HCT116 (cell line): ENCODE measurements around the gene SMC6. TPM values are rescaled to one million over a fixed set of nuclear protein-coding genes. Genes with fewer than 3 reads are reported as not detected.

Source experiments
- ATAC-seq: fragments of 200-7000 bp; cut with Tn5 transposase; 2 replicates; pipeline ENCODE4 v1.9.1; 2020; ENCODE audit warnings: mild to moderate bottlenecking, moderate library complexity
- BruUV-seq: library from RNA; stranded (reverse); fragments of 400-500 nt; replicated peaks from 2 replicates; lab custom pipeline; 2021; lab: Mats Ljungman, UMichigan
- CTCF ChIA-PET: fragments of 300-600 bp; sonication (Branson Sonifier 250); formaldehyde crosslinking; loops from one replicate; lab custom pipeline; 2021; ENCODE audit warnings: antibody characterized with exemption; lab: Charles Lee
- POLR2A ChIA-PET: fragments of 300-600, 350-600 bp; sonication (Branson Sonifier 250); formaldehyde crosslinking; loops from one replicate; lab custom pipeline; 2021; ENCODE audit warnings: antibody characterized with exemption; lab: Charles Lee
- RAD21 ChIA-PET, 2 experiments: fragments of 300-600 bp; sonication (Branson Sonifier 250); formaldehyde crosslinking; loops; one replicate each; lab custom pipeline; 2023; ENCODE audit warnings: low total read pairs in 2 of 2; ENCODE audit not compliant: uncharacterized antibody in 2 of 2, unreplicated experiment in 2 of 2, low non-redundant PET in 1 of 2; lab: Charles Lee
- DNase-seq: peaks from one replicate; pipeline ENCODE4 v3.0.0-alpha.2; 2010; ENCODE audit warnings: low read depth, low spot score
- H2AFZ ChIP-seq: fragments of 200-600 bp; shearing (Covaris generic), sonication (generic); 2 replicates; pipeline ENCODE4 v1.6.1; 2017; ENCODE audit warnings: low read depth, mixed run types, mixed read lengths, antibody characterized with exemption, low read length; ENCODE audit not compliant: poor library complexity, severe bottlenecking
- H3K27ac ChIP-seq: 2 replicates; pipeline ENCODE4 v1.5.1; 2012; ENCODE audit warnings: low read depth, low read length
- H3K27me3 ChIP-seq: fragments of 200-600 bp; sonication (generic); 2 replicates; pipeline ENCODE4 v1.6.1; 2016; ENCODE audit warnings: mixed run types, low read length, mixed read lengths; ENCODE audit not compliant: insufficient read depth
- H3K36me3 ChIP-seq, 2 experiments: fragments of 200-500 bp in 1 of 2; fragments of 200-600 bp in 1 of 2; sonication (Bioruptor generic) in 1 of 2; sonication (generic) in 1 of 2; 2 replicates each; pipeline versions ENCODE4 v1.5.1 to v1.6.1; 2014 to 2016; ENCODE audit warnings: low read length in 2 of 2, inconsistent platforms in 1 of 2, mixed read lengths in 1 of 2, mixed run types in 1 of 2; ENCODE audit not compliant: insufficient read depth in 2 of 2, control insufficient read depth in 1 of 2
- H3K4me1 ChIP-seq, 2 experiments: fragments of 200-600 bp in 1 of 2; sonication (generic) in 1 of 2; 2 replicates each; pipeline versions ENCODE4 v1.5.1 to v1.6.1; 2012 to 2017; ENCODE audit warnings: low read length in 2 of 2, inconsistent platforms in 1 of 2, mild to moderate bottlenecking in 1 of 2, mixed read lengths in 1 of 2, mixed run types in 1 of 2, moderate library complexity in 1 of 2; ENCODE audit not compliant: insufficient read depth in 2 of 2, control insufficient read depth in 1 of 2
- H3K4me2 ChIP-seq: fragments of 200-600 bp; sonication (generic); 2 replicates; pipeline ENCODE4 v1.6.1; 2017; ENCODE audit warnings: mixed run types, low read length, mixed read lengths
- H3K4me3 ChIP-seq, 2 experiments: fragments of 200-600 bp in 1 of 2; sonication (generic) in 1 of 2; replicated peaks in 1 of 2; 2 replicates each; pipeline ENCODE4 v1.5.1; 2011 to 2016; ENCODE audit warnings: low read length in 2 of 2, control low read depth in 1 of 2, low read depth in 1 of 2, mild to moderate bottlenecking in 1 of 2, mixed read lengths in 1 of 2, mixed run types in 1 of 2
- H3K79me2 ChIP-seq: fragments of 200-600 bp; sonication (generic); 2 replicates; pipeline ENCODE4 v1.6.1; 2017; ENCODE audit warnings: mild to moderate bottlenecking, mixed run types, low read length, moderate library complexity, mixed read lengths; ENCODE audit not compliant: insufficient read depth
- H3K9ac ChIP-seq: fragments of 200-600 bp; sonication (generic); 2 replicates; pipeline ENCODE4 v1.6.1; 2016; ENCODE audit warnings: low read length, mixed read lengths
- H3K9me2 ChIP-seq: fragments of 200-600 bp; sonication (generic), shearing (Covaris generic); 2 replicates; pipeline ENCODE4 v1.6.1; 2017; ENCODE audit warnings: mixed run types, mild to moderate bottlenecking, moderate library complexity; ENCODE audit not compliant: insufficient read depth
- H3K9me3 ChIP-seq, 2 experiments: fragments of 200-500 bp in 1 of 2; fragments of 200-600 bp in 1 of 2; sonication (Bioruptor generic) in 1 of 2; sonication (generic) in 1 of 2; 2 replicates each; pipeline ENCODE4 v1.6.1; 2014 to 2017; ENCODE audit warnings: low read length in 2 of 2, mixed read lengths in 2 of 2, inconsistent platforms in 1 of 2, low read depth in 1 of 2, mild to moderate bottlenecking in 1 of 2, mixed run types in 1 of 2, moderate library complexity in 1 of 2; ENCODE audit not compliant: control insufficient read depth in 1 of 2, insufficient read depth in 1 of 2
- H4K20me1 ChIP-seq: fragments of 200-600 bp; sonication (generic), shearing (Covaris generic); 2 replicates; pipeline ENCODE4 v1.6.1; 2017; ENCODE audit warnings: mixed run types, mild to moderate bottlenecking, moderate library complexity; ENCODE audit not compliant: insufficient read depth
- CBX3 ChIP-seq: IDR thresholded peaks from 2 replicates; pipeline ENCODE4 v1.6.1; 2012; ENCODE audit warnings: low read depth
- EZH2 ChIP-seq: fragments of 200-600 bp; sonication (generic); IDR thresholded peaks from 2 replicates; pipeline ENCODE4 v1.6.1; 2017; ENCODE audit warnings: antibody characterized with exemption, mixed run types
- FOSL1 ChIP-seq: IDR thresholded peaks from 2 replicates; pipeline ENCODE4 v1.6.1; 2012; ENCODE audit warnings: low read depth
- POLR2A ChIP-seq: IDR thresholded peaks from 2 replicates; pipeline ENCODE4 v1.7.0; 2011; ENCODE audit warnings: borderline replicate concordance; ENCODE audit not compliant: insufficient read depth, insufficient read length; ENCODE audit errors: extremely low read depth
- SRF ChIP-seq: IDR thresholded peaks from 2 replicates; pipeline ENCODE4 v1.6.1; 2012; ENCODE audit warnings: low read depth
- YY1 ChIP-seq: IDR thresholded peaks from 2 replicates; pipeline ENCODE4 v1.6.1; 2011; ENCODE audit warnings: low read length, low read depth, moderate library complexity, mild to moderate bottlenecking; ENCODE audit not compliant: insufficient replicate concordance; ENCODE audit errors: extremely low read depth
- intact Hi-C: fragments of 100-400 bp; cut with micrococcal nuclease; formaldehyde crosslinking; loops from 2 replicates; pipeline ENCODE4 v1.10.0; 2022
- total RNA-seq: library from RNA; stranded (reverse); gene quantifications from one replicate; pipeline ENCODE4 v1.2.1, GENCODE V29; 2021; ENCODE audit not compliant: unreplicated experiment
- TF ChIP-seq, protein P1 (sequence below): IDR thresholded peaks from 2 replicates; pipeline ENCODE4 v1.6.1; 2012
- TF ChIP-seq, protein P2 (sequence below): IDR thresholded peaks from 2 replicates; pipeline ENCODE4 v1.6.1; 2012
- TF ChIP-seq, protein P3 (sequence below): IDR thresholded peaks from 2 replicates; pipeline ENCODE4 v1.6.1; 2012; ENCODE audit warnings: low read depth
- TF ChIP-seq, protein P4 (sequence below), 3 experiments: fragments of 200-600 bp in 1 of 3; sonication (generic) in 1 of 3; IDR thresholded peaks in 2 of 3; conservative IDR thresholded peaks in 1 of 3; 2 replicates each; pipeline ENCODE4 v1.5.1; 2012 to 2017; ENCODE audit warnings: low read depth in 2 of 3, low read length in 2 of 3, antibody characterized with exemption in 1 of 3, borderline replicate concordance in 1 of 3, control low read depth in 1 of 3, mild to moderate bottlenecking in 1 of 3, mixed read lengths in 1 of 3, mixed run types in 1 of 3, moderate library complexity in 1 of 3; ENCODE audit not compliant: insufficient read depth in 1 of 3
- TF ChIP-seq, protein P5 (sequence below): IDR thresholded peaks from 2 replicates; pipeline ENCODE4 v1.6.1; 2011; ENCODE audit warnings: mild to moderate bottlenecking, low read length, moderate library complexity; ENCODE audit not compliant: insufficient replicate concordance; ENCODE audit errors: extremely low read depth

SMC6 gene
- total RNA-seq, 1 experiment from 2014 or later = 26.4 TPM

DNA sequence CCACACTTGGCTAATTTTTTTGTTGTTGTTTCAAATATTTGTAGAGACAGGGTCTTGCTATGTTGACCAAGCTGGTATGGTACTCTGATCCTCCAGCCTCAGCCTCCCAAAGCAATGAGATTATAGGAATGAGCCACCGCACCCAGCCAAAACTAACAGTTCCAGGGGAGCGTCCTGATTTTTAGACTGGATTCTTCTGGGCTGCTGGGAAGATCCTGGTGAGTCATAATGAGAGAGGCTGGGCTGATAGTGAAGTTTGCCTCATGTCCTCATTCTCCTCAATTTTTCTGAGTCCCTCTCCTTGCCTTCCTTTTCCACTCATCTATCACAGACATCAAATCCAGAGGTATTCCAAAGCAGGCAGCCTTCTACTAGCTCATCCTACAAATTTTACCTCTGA lies 131.8 kb downstream of the SMC6 start:
- DNase-seq = no peak
- TF ChIP-seq SRF = no peak
- no peak for TF ChIP-seq YY1
- no peak for TF ChIP-seq POLR2A
- TF ChIP-seq, protein P1, sequence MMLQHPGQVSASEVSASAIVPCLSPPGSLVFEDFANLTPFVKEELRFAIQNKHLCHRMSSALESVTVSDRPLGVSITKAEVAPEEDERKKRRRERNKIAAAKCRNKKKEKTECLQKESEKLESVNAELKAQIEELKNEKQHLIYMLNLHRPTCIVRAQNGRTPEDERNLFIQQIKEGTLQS = no peak
- TF ChIP-seq FOSL1 = peak; percentile 57
- TF ChIP-seq, protein P2, sequence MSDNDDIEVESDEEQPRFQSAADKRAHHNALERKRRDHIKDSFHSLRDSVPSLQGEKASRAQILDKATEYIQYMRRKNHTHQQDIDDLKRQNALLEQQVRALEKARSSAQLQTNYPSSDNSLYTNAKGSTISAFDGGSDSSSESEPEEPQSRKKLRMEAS = peak; percentile 42; the same call in 1 of the 2 replicates
- TF ChIP-seq EZH2 = no peak

DNA sequence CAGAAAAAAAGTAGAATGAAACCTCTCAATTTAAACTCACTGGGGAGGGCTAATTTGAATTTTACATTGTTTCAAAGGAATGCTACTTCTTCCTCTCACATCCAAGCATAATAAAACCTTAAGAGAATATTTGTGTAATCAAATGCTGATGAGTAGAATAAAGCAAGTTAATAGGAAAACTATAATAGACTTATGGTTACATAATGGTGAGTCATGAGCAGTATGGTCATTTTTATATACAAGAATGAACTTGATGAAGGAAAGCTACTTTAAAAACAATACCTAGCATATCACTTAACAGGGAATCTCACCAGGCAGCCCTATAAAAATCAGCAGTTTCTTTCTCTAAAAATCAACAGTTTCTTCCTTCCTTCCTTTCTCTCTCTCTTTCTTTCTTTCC lies 132.8 kb downstream of the SMC6 start:
- Histone ChIP-seq H3K9ac (no peak overlapping the region), H3K27me3 (no peaks in the 10 kb centered on the region), H3K27ac (no peak overlapping the region), H3K4me2 (peak overlapping the region; percentile 39), H3K9me2 (no peaks in the 10 kb centered on the region), H3K9me3 (no peaks in the 10 kb centered on the region), H3K79me2 (no peaks in the 10 kb centered on the region), H4K20me1 (no peaks in the 10 kb centered on the region), H3K4me1 (peaks cover 0 to 45% of the 10 kb centered on the region in 2 experiments; a peak in 2 of 4 replicates), H3K4me3 (no peak overlapping the region), H2AFZ (no peak overlapping the region), H3K36me3 (no peaks in the 10 kb centered on the region)
- CTCF ChIA-PET = no interaction called here
- RAD21 ChIA-PET = no interaction called here
- TF ChIP-seq, protein P3, sequence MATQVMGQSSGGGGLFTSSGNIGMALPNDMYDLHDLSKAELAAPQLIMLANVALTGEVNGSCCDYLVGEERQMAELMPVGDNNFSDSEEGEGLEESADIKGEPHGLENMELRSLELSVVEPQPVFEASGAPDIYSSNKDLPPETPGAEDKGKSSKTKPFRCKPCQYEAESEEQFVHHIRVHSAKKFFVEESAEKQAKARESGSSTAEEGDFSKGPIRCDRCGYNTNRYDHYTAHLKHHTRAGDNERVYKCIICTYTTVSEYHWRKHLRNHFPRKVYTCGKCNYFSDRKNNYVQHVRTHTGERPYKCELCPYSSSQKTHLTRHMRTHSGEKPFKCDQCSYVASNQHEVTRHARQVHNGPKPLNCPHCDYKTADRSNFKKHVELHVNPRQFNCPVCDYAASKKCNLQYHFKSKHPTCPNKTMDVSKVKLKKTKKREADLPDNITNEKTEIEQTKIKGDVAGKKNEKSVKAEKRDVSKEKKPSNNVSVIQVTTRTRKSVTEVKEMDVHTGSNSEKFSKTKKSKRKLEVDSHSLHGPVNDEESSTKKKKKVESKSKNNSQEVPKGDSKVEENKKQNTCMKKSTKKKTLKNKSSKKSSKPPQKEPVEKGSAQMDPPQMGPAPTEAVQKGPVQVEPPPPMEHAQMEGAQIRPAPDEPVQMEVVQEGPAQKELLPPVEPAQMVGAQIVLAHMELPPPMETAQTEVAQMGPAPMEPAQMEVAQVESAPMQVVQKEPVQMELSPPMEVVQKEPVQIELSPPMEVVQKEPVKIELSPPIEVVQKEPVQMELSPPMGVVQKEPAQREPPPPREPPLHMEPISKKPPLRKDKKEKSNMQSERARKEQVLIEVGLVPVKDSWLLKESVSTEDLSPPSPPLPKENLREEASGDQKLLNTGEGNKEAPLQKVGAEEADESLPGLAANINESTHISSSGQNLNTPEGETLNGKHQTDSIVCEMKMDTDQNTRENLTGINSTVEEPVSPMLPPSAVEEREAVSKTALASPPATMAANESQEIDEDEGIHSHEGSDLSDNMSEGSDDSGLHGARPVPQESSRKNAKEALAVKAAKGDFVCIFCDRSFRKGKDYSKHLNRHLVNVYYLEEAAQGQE = no peak
- TF ChIP-seq, protein P4, sequence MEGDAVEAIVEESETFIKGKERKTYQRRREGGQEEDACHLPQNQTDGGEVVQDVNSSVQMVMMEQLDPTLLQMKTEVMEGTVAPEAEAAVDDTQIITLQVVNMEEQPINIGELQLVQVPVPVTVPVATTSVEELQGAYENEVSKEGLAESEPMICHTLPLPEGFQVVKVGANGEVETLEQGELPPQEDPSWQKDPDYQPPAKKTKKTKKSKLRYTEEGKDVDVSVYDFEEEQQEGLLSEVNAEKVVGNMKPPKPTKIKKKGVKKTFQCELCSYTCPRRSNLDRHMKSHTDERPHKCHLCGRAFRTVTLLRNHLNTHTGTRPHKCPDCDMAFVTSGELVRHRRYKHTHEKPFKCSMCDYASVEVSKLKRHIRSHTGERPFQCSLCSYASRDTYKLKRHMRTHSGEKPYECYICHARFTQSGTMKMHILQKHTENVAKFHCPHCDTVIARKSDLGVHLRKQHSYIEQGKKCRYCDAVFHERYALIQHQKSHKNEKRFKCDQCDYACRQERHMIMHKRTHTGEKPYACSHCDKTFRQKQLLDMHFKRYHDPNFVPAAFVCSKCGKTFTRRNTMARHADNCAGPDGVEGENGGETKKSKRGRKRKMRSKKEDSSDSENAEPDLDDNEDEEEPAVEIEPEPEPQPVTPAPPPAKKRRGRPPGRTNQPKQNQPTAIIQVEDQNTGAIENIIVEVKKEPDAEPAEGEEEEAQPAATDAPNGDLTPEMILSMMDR (IDR thresholded peaks at IDR 0.05 in 2 of 3, conservative IDR thresholded peaks at IDR 0.05 in 1 of 3; ENCODE audit: borderline replicate concordance in 1 of 3, insufficient read depth in 1 of 3, low read depth in 2 of 3, low read length in 2 of 3) = no peak
- TF ChIP-seq, protein P5, sequence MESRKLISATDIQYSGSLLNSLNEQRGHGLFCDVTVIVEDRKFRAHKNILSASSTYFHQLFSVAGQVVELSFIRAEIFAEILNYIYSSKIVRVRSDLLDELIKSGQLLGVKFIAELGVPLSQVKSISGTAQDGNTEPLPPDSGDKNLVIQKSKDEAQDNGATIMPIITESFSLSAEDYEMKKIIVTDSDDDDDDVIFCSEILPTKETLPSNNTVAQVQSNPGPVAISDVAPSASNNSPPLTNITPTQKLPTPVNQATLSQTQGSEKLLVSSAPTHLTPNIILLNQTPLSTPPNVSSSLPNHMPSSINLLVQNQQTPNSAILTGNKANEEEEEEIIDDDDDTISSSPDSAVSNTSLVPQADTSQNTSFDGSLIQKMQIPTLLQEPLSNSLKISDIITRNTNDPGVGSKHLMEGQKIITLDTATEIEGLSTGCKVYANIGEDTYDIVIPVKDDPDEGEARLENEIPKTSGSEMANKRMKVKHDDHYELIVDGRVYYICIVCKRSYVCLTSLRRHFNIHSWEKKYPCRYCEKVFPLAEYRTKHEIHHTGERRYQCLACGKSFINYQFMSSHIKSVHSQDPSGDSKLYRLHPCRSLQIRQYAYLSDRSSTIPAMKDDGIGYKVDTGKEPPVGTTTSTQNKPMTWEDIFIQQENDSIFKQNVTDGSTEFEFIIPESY = no peak
- TF ChIP-seq CBX3 = 0 out of 2 replicates have a peak, but pooled peaks have one; percentile 3
- BruUV-seq = no TSS peak
- intact Hi-C loops = no loop called here
- POLR2A ChIA-PET = interaction anchor here (1.5 kb wide), 1 partner anchor 81 kb away, joined by 4 read pairs; the partner anchor contains the start of gene VSNL1
- ATAC-seq (no peak), DNase-seq (no peak)

More for the DNA sequence above, 131.8 kb downstream of the SMC6 start:
- peaks cover 0 to 37% of the 10 kb centered on the region in 2 experiments; a peak in 2 of 4 replicates for H3K4me1 ChIP-seq
- ChIA-PET CTCF (no interaction called here), POLR2A (interaction anchor here (0.7 to 1.5 kb wide), 2 partner anchors 14 to 82 kb away, joined by 3 to 4 read pairs; partner anchors contain the start of gene VSNL1), RAD21 (interaction anchor here in 1 of 2 experiments (0.7 kb wide), 1 partner anchor 19 kb away, joined by 3 read pairs; no protein-coding TSS in a partner anchor)
- no peak overlapping the region for H3K9ac ChIP-seq
- no TSS peak for BruUV-seq
- no peaks in the 10 kb centered on the region for H3K27me3 ChIP-seq
- H3K4me2 ChIP-seq = peak overlapping the region; percentile 39
- no peak overlapping the region for H3K27ac ChIP-seq
- no peaks in the 10 kb centered on the region for H3K9me3 ChIP-seq
- H3K4me3 ChIP-seq = no peak overlapping the region
- intact Hi-C loops = no loop called here
- H3K36me3 ChIP-seq = no peaks in the 10 kb centered on the region
- peak; percentile 48 for ATAC-seq
- no peaks in the 10 kb centered on the region for H3K79me2 ChIP-seq
- no peaks in the 10 kb centered on the region for H4K20me1 ChIP-seq
- no peak overlapping the region for H2AFZ ChIP-seq
- H3K9me2 ChIP-seq = no peaks in the 10 kb centered on the region
